ENCODE data around the gene CCDC9. TPM values are rescaled to one million over a fixed set of nuclear protein-coding genes. Genes with fewer than 3 reads are reported as not detected.

Gene CCDC9
- polyA plus RNA-seq, 3 donors, result 6.3 to 10.0 (median 7.6) TPM

GRCh38 chr19:47256693-47257410 is 527 bp downstream of the CCDC9 start:
- Mint-ChIP-seq H3K4me1 (peaks cover 18% of the 10 kb centered on the region), H3K4me3 (peak overlapping the region; percentile 84 to 93), H3K9me3 (peaks cover 0 to 4% (median 0%) of the 10 kb centered on the region in 7 donors), H3K27ac (peak overlapping the region; percentile 95 to 99 (median 97)), H3K27me3 (ENCODE audit: low read depth in 3 of 3) (peaks cover 0 to 8% (median 5%) of the 10 kb centered on the region in 3 donors), H3K36me3 (peaks cover 34 to 36% of the 10 kb centered on the region in 2 donors)
- Histone ChIP-seq H3K27ac (ENCODE audit: low read depth in 1 of 2, low read length in 2 of 2) (peak overlapping the region; percentile 83 to 95), H3K36me3 (replicated peaks in 1 of 2; ENCODE audit: control insufficient read depth in 1 of 2, insufficient read depth in 2 of 2, low read length in 2 of 2) (peaks cover 30 to 37% of the 10 kb centered on the region in 2 donors), H3K79me2 (ENCODE audit: insufficient read depth, low read length) (peaks cover 18% of the 10 kb centered on the region), H4K20me1 (ENCODE audit: insufficient read depth, low read length) (peaks cover 35% of the 10 kb centered on the region), H3K4me2 (replicated peaks; ENCODE audit: extremely low read depth, low read length, poor library complexity, severe bottlenecking) (peak overlapping the region; percentile 91), H3K4me3 (replicated peaks in 1 of 3; ENCODE audit: low read depth in 2 of 3, low read length in 3 of 3) (peak overlapping the region; percentile 54 to 80 (median 58)), H2AFZ (ENCODE audit: insufficient read depth, low read depth, low read length, poor library complexity, severe bottlenecking) (peak overlapping the region; percentile 96), H3K9ac (ENCODE audit: insufficient read depth, low read length, poor library complexity, severe bottlenecking) (peak overlapping the region; percentile 77), H3K9me3 (replicated peaks in 1 of 2; ENCODE audit: control insufficient read depth in 1 of 2, insufficient read depth in 1 of 2, low read length in 2 of 2) (no peaks in the 10 kb centered on the region), H3K27me3 (ENCODE audit: control insufficient read depth in 2 of 2, insufficient read depth in 2 of 2, low read length in 2 of 2) (no peaks in the 10 kb centered on the region), H3K4me1 (ENCODE audit: control insufficient read depth in 1 of 2, insufficient read depth in 2 of 2, low read length in 2 of 2) (peaks cover 15 to 19% of the 10 kb centered on the region in 2 donors)
- TF ChIP-seq, protein P1, sequence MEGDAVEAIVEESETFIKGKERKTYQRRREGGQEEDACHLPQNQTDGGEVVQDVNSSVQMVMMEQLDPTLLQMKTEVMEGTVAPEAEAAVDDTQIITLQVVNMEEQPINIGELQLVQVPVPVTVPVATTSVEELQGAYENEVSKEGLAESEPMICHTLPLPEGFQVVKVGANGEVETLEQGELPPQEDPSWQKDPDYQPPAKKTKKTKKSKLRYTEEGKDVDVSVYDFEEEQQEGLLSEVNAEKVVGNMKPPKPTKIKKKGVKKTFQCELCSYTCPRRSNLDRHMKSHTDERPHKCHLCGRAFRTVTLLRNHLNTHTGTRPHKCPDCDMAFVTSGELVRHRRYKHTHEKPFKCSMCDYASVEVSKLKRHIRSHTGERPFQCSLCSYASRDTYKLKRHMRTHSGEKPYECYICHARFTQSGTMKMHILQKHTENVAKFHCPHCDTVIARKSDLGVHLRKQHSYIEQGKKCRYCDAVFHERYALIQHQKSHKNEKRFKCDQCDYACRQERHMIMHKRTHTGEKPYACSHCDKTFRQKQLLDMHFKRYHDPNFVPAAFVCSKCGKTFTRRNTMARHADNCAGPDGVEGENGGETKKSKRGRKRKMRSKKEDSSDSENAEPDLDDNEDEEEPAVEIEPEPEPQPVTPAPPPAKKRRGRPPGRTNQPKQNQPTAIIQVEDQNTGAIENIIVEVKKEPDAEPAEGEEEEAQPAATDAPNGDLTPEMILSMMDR (IDR thresholded peaks at IDR 0.05), result no peak
- intact Hi-C loops (cut with micrococcal nuclease), result loop anchor here (1.0 kb wide), 2 partner anchors 16 to 17 kb away; partner anchors contain the start of gene INAFM1 (in 1 of the 2)
- 0% methylated on average over 39 of the region's 52 CpGs for WGBS (ENCODE audit: insufficient coverage)
- DNase-seq, result peak; percentile 99

DNA sequence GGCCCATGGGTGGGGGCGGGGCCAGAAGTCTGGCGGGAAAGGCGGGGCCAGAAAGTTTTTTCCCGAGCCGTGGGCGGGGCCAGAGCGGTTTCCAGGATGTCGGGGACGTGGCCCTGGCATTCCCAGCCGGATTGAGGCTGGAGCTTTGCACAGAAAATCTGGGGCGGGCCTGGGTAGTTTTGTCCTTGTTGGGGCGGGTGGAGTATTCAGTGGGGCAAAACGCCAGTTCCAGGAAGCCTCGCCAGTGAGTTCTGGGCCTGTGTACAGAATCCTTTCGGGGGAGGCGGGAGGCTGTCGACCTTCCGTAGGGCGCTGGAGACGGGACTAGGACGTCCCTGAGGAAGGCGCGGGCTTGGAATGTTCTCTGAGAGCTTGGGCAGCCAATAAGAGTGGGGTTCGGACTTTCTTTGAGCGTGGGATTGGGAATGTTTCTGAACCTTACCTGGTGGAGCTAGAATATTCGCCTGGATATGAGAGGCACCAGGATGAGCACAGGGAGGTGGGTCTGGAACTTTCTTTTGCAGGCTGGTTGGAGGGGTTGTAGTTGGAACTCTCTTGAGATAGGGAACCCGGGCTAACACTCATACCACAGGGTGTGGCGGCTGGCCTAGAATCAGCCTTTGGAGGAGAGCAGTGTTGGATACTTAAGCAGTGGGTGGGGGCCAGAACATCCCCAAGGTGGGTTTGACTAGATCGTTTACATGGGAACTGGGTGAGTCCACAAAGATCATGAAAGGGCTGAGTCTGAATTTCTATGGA is 1.3 kb downstream of the CCDC9 start:
- H3K9me3 Mint-ChIP-seq, result peaks cover 0 to 2% (median 0%) of the 10 kb centered on the region in 7 donors
- 14% methylated on average over 25 of the region's 29 CpGs for WGBS (ENCODE audit: insufficient coverage)
- DNase-seq, result no peak

More for the DNA sequence above, 1.3 kb downstream of the CCDC9 start:
- Histone ChIP-seq H3K4me2 (replicated peaks; ENCODE audit: extremely low read depth, low read length, poor library complexity, severe bottlenecking) (peak overlapping the region; percentile 91), H3K4me3 (replicated peaks in 1 of 3; ENCODE audit: low read depth in 2 of 3, low read length in 3 of 3) (peak overlapping the region; percentile 43 to 80 (median 58)), H3K9me3 (replicated peaks in 1 of 2; ENCODE audit: control insufficient read depth in 1 of 2, insufficient read depth in 1 of 2, low read length in 2 of 2) (no peaks in the 10 kb centered on the region), H2AFZ (ENCODE audit: insufficient read depth, low read depth, low read length, poor library complexity, severe bottlenecking) (peak overlapping the region; percentile 50), H3K27me3 (ENCODE audit: control insufficient read depth in 2 of 2, insufficient read depth in 2 of 2, low read length in 2 of 2) (no peaks in the 10 kb centered on the region), H3K36me3 (replicated peaks in 1 of 2; ENCODE audit: control insufficient read depth in 1 of 2, insufficient read depth in 2 of 2, low read length in 2 of 2) (peaks cover 35 to 42% of the 10 kb centered on the region in 2 donors), H3K27ac (ENCODE audit: low read depth in 1 of 2, low read length in 2 of 2) (peak overlapping the region; percentile 72 to 83), H3K4me1 (ENCODE audit: control insufficient read depth in 1 of 2, insufficient read depth in 2 of 2, low read length in 2 of 2) (peaks cover 15 to 19% of the 10 kb centered on the region in 2 donors), H4K20me1 (ENCODE audit: insufficient read depth, low read length) (peaks cover 38% of the 10 kb centered on the region), H3K9ac (ENCODE audit: insufficient read depth, low read length, poor library complexity, severe bottlenecking) (peak overlapping the region; percentile 51), H3K79me2 (ENCODE audit: insufficient read depth, low read length) (peaks cover 18% of the 10 kb centered on the region)
- intact Hi-C loops (cut with micrococcal nuclease), result loop anchor here (1.0 kb wide), 2 partner anchors 16 to 17 kb away; partner anchors contain the start of gene INAFM1 (in 1 of the 2)
- peak overlapping the region; percentile 84 to 93 for H3K4me3 Mint-ChIP-seq
- H3K36me3 Mint-ChIP-seq, result peaks cover 38 to 43% of the 10 kb centered on the region in 2 donors
- H3K27ac Mint-ChIP-seq, result peak overlapping the region; percentile 89 to 99 (median 97)
- TF ChIP-seq, protein P1 (IDR thresholded peaks at IDR 0.05), result no peak
- H3K27me3 Mint-ChIP-seq (ENCODE audit: low read depth in 3 of 3), result peaks cover 0 to 5% (median 0%) of the 10 kb centered on the region in 3 donors
- peaks cover 21% of the 10 kb centered on the region for H3K4me1 Mint-ChIP-seq
